NCI-H1105 (cell line): ENCODE data around the gene ARHGAP15.

ENCODE experiments used
- DNase-seq: peaks from one replicate; lab custom pipeline; 2025; lab: John Stamatoyannopoulos, UW

ARHGAP15 gene

GRCh38 chr2:143764706-143765105 lies 635.5 kb downstream of the ARHGAP15 start:
- DNase-seq = no peak

GRCh38 chr2:143768991-143769390 lies 639.8 kb downstream of the ARHGAP15 start:
- no peak for DNase-seq

DNA sequence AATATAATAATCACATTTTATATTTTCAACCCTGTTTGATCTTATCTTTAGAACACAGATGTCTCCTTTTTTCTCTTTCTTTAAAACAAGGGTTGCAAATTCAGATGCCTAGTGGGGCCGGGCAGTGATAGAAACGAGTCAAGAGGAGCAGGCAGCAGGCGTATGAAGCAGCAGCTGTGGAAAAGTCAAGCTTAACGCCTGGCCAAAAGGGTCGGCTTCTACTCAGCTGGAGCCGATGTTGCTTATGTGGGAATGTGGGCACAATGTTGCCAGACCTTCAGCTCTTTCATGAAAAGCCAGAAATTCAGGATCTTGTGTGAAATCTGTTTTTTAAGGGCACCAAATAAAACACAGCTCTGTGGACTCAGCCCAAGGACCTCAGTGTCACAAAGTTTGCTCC lies 642.7 kb downstream of the ARHGAP15 start:
- no peak for DNase-seq

- no peak for DNase-seq
Measured at GRCh38 chr2:143776526-143777297, 647.5 kb downstream of the ARHGAP15 start.

GRCh38 chr2:143779021-143779420 lies 649.8 kb downstream of the ARHGAP15 start:
- DNase-seq = no peak

- no peak for DNase-seq
Measured at GRCh38 chr2:143786026-143786765, 657.0 kb downstream of the ARHGAP15 start.

- DNase-seq = no peak
Measured at GRCh38 chr2:143787674-143788073, 658.5 kb downstream of the ARHGAP15 start.

DNA sequence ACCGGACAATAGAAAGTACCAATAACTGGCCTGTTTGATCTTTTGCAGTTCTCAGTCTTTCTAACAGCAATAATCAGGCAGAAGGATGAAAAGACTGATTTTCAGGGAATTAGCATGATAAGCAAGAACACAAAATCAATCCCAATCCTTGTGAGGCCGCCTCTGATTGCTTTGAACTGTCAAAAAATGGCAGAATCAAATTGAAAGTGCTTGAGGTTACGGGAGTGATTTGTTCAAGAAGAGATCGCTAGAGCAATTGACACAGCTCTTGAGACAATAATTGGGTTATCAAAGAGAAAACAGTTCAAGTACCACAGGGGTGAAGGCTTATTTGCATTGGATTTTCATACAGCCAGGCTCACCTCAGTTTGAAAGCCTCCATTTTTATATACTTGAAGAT lies 663.4 kb downstream of the ARHGAP15 start:
- DNase-seq = no peak

DNA sequence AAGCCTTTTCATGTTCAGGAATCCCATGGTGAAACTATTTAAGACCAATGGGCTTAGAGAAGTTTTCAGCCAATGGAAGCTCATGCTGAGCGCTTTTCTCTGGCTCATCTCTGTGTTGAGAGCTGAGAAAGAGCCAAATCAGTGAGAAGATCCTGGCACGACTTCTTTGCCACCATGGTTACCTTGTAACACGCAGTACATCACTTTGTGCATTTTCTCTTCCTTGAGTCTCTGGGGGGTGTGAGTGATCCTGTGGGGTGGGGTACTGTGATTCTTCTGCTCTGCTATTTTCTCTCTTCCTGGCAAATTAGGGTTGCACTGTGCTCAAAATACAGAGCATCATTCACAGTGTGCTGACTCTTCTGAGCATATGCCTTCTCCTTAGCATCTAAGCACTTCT lies 664.2 kb downstream of the ARHGAP15 start:
- DNase-seq = no peak

DNA sequence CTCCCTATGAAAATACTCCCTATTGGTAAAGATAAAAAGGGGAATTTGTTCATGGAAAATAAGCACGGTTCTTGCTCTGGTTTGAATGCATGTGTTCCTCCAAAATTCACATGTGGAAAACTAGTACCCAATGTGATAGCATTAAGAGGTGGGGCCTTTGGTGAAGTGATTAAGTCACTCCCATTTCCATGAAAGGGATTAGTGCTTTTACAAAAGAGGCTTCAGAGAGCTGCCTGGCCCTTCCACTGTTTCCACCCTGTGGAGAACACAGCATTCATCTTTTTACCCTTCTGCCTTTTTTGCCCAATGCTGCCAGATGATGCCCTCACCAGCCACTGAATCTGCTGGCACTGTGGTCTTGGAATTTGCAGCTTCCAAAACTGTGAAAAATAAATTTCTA lies 666.8 kb downstream of the ARHGAP15 start:
- DNase-seq = no peak

- DNase-seq = no peak
Measured at GRCh38 chr2:143801561-143801960, 672.3 kb downstream of the ARHGAP15 start.

GRCh38 chr2:143802242-143802641 lies 673.0 kb downstream of the ARHGAP15 start:
- DNase-seq = no peak

- DNase-seq = no peak
Measured at GRCh38 chr2:143802871-143803650, 673.8 kb downstream of the ARHGAP15 start.

GRCh38 chr2:143803936-143804335 lies 674.7 kb downstream of the ARHGAP15 start:
- DNase-seq = no peak

GRCh38 chr2:143805666-143806065 lies 676.4 kb downstream of the ARHGAP15 start:
- DNase-seq = no peak

DNA sequence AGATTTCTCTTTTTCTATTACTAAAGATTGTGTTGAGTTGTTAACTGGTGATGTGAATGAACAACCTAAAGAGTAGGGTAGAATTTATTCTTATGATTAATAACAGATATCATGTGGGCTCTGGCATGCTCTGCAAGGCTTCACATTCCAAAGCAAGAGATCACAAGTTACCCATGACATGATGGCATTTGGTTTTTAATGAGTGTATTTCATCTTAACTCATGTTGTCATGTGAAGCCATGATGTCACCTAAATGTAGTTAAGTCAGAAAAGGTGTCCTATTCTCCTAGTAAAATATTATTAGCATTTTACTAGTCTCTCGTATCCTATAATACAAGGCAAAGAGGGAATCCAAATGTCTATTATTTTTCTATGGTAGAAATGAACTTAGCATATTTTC lies 678.0 kb downstream of the ARHGAP15 start:
- no peak for DNase-seq

- DNase-seq = no peak
Measured at GRCh38 chr2:143807671-143808070, 678.5 kb downstream of the ARHGAP15 start.

DNA sequence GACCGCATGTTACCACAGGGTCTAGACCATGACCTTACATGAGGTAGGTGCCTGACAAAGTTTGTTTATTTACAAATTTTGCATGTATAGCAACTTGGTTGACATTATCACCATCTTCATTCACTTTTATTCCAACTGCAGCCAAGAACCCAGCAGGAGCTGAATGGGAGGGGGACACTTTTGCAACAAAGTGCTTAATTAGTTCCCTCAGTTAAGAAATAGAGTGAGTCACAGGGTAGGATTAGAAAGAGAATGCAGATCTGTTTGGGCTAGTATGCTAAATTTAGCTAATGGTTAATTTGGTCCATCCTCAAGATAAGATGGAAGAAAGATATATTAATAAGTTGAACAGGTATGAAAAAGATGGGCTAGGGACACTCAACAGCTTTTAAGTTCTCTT lies 678.9 kb downstream of the ARHGAP15 start:
- no peak for DNase-seq

DNA sequence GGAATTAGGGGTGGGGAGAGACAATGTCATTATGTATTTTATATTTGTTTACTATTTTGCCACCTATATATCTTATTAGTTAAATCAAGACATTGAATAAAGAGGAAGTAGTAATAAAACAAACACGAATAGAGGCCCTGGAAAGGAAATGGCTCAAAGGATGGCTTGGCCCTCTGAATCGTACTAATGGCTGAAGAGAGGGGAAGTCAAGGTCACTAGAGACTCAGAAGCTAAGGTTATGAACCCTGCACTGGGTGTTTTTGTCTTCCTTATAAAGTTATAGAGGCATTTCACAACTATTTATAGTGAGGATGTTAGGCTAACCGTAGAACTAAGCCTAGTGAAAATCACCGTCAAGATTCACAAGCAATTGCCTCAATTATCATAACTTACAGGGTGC lies 685.9 kb downstream of the ARHGAP15 start:
- DNase-seq = no peak

DNA sequence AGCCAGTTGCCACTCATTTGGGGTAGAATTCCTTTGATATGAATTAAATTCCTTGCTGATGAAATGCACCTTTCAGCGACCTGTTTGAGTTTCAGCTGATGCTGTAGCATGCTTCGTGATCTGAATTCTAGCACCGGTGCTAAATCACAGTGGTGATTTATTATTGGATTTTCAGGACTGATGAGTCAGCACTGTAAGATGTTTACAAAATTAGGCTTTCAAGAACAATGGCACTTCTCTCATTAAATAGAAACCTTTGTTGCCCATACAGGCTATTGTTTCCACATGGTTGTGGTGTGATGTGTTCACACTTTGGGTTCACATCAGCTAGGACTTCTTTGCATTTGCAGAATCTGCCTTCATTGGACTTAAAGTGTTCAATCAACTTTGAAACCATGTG lies 687.7 kb downstream of the ARHGAP15 start:
- DNase-seq = no peak
